Measurements from ENCODE around the gene ZNF224. TPM values are rescaled to one million over a fixed set of nuclear protein-coding genes. Genes with fewer than 3 reads are reported as not detected.

ZNF224 gene
- total and polyA plus RNA-seq, 2 of the 13 experiments (the other 11 are each of a cell fraction or from before 2014, with no cell fraction given): 13.0 to 16.1 TPM

DNA sequence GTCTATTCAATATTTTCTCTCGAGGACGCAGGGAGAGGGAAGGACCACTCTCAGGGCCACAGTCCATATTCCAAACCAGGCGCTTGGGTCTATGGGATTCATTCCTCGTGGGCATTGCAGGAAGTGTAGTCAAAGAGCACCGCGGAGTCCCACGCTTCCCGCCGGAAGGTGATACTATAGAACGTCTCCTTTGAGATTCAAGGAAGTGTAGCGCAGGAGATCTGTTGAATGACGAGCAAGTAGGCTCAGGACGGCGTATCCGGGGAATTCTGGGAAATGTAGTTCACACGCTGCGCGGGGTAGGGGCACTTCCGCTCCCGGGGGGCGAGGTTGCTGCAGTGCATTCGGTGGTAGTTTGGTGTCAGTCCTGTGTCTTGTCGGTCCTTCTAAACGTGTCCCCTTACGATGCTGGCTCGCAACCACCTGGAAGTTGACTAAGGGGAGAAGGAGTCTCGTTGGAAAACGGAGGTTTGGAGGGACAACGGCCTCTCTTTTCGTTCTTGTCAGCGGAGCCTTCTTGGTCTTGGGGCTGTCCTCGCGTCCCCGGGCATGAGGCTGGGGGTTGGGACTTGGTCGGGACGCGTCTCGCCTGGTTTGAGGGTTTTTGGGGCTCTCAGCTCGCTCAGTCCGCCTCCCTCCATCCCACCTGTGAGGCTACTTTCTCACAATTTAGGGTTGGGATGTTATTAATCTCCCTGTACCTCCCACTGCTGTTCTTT is 22.2 kb upstream of the ZNF224 start, which contains the start of gene ZNF284 (continued):
- no peak for TF ChIP-seq PBX2 (CRISPR knock-in tag; IDR thresholded peaks at IDR 0.05)
- TF ChIP-seq SRSF9 (IDR thresholded peaks at IDR 0.05; ENCODE audit: borderline replicate concordance, insufficient read depth, low read depth, low read length, poor library complexity, severe bottlenecking): no peak
- no peak for TF ChIP-seq FLYWCH1 (CRISPR knock-in tag; IDR thresholded peaks at IDR 0.05)
- TF ChIP-seq, protein P1, sequence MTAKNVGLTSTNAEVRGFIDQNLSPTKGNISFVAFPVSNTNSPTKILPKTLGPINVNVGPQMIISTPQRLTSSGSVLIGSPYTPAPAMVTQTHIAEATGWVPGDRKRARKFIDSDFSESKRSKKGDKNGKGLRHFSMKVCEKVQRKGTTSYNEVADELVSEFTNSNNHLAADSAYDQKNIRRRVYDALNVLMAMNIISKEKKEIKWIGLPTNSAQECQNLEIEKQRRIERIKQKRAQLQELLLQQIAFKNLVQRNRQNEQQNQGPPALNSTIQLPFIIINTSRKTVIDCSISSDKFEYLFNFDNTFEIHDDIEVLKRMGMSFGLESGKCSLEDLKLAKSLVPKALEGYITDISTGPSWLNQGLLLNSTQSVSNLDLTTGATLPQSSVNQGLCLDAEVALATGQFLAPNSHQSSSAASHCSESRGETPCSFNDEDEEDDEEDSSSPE (CRISPR knock-in tag; IDR thresholded peaks at IDR 0.05): peak; percentile 59; the same call in 1 of the 2 replicates
- no peak for TF ChIP-seq HNRNPUL1 (IDR thresholded peaks at IDR 0.05; ENCODE audit: low read depth, low read length)
- no peak for TF ChIP-seq ZNF510 (CRISPR knock-in tag; IDR thresholded peaks at IDR 0.05; ENCODE audit: low read depth)
- TF ChIP-seq AKAP8 (CRISPR knock-in tag; IDR thresholded peaks at IDR 0.05): no peak
- TF ChIP-seq, protein P2, sequence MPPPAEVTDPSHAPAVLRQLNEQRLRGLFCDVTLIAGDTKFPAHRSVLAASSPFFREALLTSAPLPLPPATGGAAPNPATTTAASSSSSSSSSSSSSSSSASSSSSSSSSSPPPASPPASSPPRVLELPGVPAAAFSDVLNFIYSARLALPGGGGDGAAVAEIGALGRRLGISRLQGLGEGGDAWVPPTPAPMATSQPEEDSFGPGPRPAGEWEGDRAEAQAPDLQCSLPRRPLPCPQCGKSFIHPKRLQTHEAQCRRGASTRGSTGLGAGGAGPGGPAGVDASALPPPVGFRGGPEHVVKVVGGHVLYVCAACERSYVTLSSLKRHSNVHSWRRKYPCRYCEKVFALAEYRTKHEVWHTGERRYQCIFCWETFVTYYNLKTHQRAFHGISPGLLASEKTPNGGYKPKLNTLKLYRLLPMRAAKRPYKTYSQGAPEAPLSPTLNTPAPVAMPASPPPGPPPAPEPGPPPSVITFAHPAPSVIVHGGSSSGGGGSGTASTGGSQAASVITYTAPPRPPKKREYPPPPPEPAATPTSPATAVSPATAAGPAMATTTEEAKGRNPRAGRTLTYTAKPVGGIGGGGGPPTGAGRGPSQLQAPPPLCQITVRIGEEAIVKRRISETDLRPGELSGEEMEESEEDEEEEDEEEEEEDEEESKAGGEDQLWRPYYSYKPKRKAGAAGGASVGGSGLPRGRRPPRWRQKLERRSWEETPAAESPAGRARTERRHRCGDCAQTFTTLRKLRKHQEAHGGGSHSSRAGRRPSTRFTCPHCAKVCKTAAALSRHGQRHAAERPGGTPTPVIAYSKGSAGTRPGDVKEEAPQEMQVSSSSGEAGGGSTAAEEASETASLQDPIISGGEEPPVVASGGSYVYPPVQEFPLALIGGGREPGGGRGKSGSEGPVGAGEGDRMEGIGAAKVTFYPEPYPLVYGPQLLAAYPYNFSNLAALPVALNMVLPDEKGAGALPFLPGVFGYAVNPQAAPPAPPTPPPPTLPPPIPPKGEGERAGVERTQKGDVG (CRISPR knock-in tag; IDR thresholded peaks at IDR 0.05; ENCODE audit: borderline replicate concordance): no peak
- TF ChIP-seq, protein P3, sequence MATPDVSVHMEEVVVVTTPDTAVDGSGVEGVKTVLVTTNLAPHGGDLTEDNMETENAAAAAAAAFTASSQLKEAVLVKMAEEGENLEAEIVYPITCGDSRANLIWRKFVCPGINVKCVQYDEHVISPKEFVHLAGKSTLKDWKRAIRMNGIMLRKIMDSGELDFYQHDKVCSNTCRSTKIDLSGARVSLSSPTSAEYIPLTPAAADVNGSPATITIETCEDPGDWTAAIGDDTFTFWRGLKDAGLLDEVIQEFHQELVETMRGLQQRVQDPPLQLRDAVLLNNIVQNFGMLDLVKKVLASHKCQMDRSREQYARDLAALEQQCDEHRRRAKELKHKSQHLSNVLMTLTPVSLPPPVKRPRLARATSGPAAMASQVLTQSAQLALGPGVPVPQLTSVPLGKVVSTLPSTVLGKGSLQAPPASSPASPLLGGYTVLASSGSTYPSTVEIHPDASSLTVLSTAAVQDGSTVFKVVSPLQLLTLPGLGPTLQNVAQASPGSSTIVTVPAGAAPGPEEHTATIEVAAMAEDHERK (CRISPR knock-in tag; IDR thresholded peaks at IDR 0.05; ENCODE audit: low read depth): peak; percentile 68
- no peak for TF ChIP-seq ZNF121 (CRISPR knock-in tag; IDR thresholded peaks at IDR 0.05)
- no peak for TF ChIP-seq RXRA (CRISPR knock-in tag; IDR thresholded peaks at IDR 0.05)
- peak; percentile 51; the same call in 1 of the 2 replicates for TF ChIP-seq MAF1 (CRISPR knock-in tag; IDR thresholded peaks at IDR 0.05; ENCODE audit: borderline replicate concordance)
- no peak for TF ChIP-seq DNMT1 (CRISPR knock-in tag; IDR thresholded peaks at IDR 0.05)
- peak; percentile 67; the same call in 1 of the 2 replicates for TF ChIP-seq SMAD3 (CRISPR knock-in tag; IDR thresholded peaks at IDR 0.05)
- TF ChIP-seq MYC (CRISPR knock-in tag; IDR thresholded peaks at IDR 0.05; ENCODE audit: borderline replicate concordance): peak; percentile 42; the same call in 1 of the 2 replicates

Data from HepG2 (cell line).